ENCODE measurements around the gene DHDDS. TPM values are rescaled to one million over a fixed set of nuclear protein-coding genes. Genes with fewer than 3 reads are reported as not detected.

Gene DHDDS
- total RNA-seq, 4 donors from 2014 or later: 54.5 to 76.6 (median 62.1) TPM

DNA sequence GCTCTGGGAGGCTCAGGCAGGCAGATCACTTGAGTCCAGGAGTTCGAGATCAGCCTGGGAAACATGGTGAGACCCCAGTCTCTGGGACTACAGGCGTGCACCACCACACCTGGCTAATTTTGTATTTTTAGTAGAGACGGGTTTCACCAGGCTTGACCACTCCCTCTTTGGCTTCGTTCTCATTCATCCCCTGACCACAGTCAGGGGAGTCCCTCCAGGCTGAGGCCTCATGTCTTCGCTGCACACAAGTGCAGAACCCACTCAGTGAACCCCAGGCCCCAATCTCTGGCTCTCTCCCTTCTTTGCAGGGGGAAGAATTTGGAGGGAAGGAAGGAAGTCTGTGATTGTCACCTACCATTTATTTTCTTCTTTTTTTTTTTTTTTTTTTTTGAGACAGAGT, 88.2 kb downstream of the DHDDS start:
- Histone ChIP-seq H3K36me3 (no peaks in the 10 kb centered on the region), H3K4me1 (no peaks in the 10 kb centered on the region), H3K4me3 (no peak overlapping the region), H3K9me3 (no peaks in the 10 kb centered on the region), H3K27me3 (no peaks in the 10 kb centered on the region), H3K27ac (no peak overlapping the region)
- DNase-seq: no peak
- no peak for TF ChIP-seq POLR2A (IDR thresholded peaks at IDR 0.05)
- TF ChIP-seq, protein P1, sequence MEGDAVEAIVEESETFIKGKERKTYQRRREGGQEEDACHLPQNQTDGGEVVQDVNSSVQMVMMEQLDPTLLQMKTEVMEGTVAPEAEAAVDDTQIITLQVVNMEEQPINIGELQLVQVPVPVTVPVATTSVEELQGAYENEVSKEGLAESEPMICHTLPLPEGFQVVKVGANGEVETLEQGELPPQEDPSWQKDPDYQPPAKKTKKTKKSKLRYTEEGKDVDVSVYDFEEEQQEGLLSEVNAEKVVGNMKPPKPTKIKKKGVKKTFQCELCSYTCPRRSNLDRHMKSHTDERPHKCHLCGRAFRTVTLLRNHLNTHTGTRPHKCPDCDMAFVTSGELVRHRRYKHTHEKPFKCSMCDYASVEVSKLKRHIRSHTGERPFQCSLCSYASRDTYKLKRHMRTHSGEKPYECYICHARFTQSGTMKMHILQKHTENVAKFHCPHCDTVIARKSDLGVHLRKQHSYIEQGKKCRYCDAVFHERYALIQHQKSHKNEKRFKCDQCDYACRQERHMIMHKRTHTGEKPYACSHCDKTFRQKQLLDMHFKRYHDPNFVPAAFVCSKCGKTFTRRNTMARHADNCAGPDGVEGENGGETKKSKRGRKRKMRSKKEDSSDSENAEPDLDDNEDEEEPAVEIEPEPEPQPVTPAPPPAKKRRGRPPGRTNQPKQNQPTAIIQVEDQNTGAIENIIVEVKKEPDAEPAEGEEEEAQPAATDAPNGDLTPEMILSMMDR (IDR thresholded peaks at IDR 0.05): no peak

Other genes with a start within 250 kb of the DHDDS start
- not detected for gene CATSPER4, start 241.7 kb upstream of the DHDDS start, total RNA-seq
- 10 to 100 TPM; 11.0 to 32.2 (median 12.9) TPM for gene CEP85, start 198.1 kb upstream of the DHDDS start, total RNA-seq
- 10 to 100 TPM; 62.7 to 91.8 (median 89.6) TPM for gene SH3BGRL3, start 152.2 kb upstream of the DHDDS start, total RNA-seq
- 10 to 100 TPM in 3 of 4 donors, 1 to 10 TPM in 1; 3.9 to 68.5 (median 18.2) TPM for gene UBXN11, start 125.7 kb upstream of the DHDDS start, total RNA-seq
- 100 to 1,000 TPM in 1 of 4 donors, 10 to 100 TPM in 1, 1 to 10 TPM in 2; 4.7 to 135 (median 13.6) TPM for gene CD52, start 114.4 kb upstream of the DHDDS start, total RNA-seq
- 10 to 100 TPM in 3 of 4 donors, not detected in 1; 42.0 to 51.9 (median 51.8) TPM for gene CRYBG2, start 78.2 kb upstream of the DHDDS start, total RNA-seq
- gene ZNF683, start 59.6 kb upstream of the DHDDS start, total RNA-seq: not detected
- gene LIN28A, start 21.5 kb upstream of the DHDDS start, total RNA-seq: not detected
- gene HMGN2, start 40.1 kb downstream of the DHDDS start, total RNA-seq: 100 to 1,000 TPM; 127 to 230 (median 147) TPM
- gene RPS6KA1, start 97.4 kb downstream of the DHDDS start, total RNA-seq: 100 to 1,000 TPM in 3 of 4 donors, 10 to 100 TPM in 1; 69.3 to 311 (median 292) TPM

Measured in Peyer's patch (tissue), 4 donors.